Activated B cell treated with CpG ODN at 0.5 μM for 24 hours (primary cell): Measurements from ENCODE around the gene LAMA1. TPM values are rescaled to one million over a fixed set of nuclear protein-coding genes. Genes with fewer than 3 reads are reported as not detected.

ENCODE experiments used
- ATAC-seq: fragments of 200-7000 bp; cut with Tn5 transposase; one replicate; pipeline ENCODE4 v1.10.0; 2021; ENCODE audit warnings: low read depth, mild to moderate bottlenecking, moderate library complexity
- CTCF ChIA-PET: fragments of 350-600 bp; sonication (Branson Sonifier 250); formaldehyde crosslinking; loops from one replicate; lab custom pipeline; 2021; ENCODE audit warnings: antibody characterized with exemption; lab: Charles Lee
- POLR2A ChIA-PET: fragments of 350-600 bp; sonication (Branson Sonifier 250); formaldehyde crosslinking; loops from one replicate; lab custom pipeline; 2021; ENCODE audit warnings: antibody characterized with exemption; lab: Charles Lee
- DNase-seq: peaks from one replicate; pipeline ENCODE4 v3.0.0; 2022
- H3K27ac Mint-ChIP-seq: one replicate; pipeline ENCODE4 v1.8.0; 2020; ENCODE audit warnings: mixed read lengths
- H3K27me3 Mint-ChIP-seq: one replicate; pipeline ENCODE4 v1.8.0; 2021; ENCODE audit warnings: mixed read lengths
- H3K36me3 Mint-ChIP-seq: one replicate; pipeline ENCODE4 v1.8.0; 2021; ENCODE audit warnings: low read depth, mixed read lengths
- H3K4me1 Mint-ChIP-seq: one replicate; pipeline ENCODE4 v1.8.0; 2021; ENCODE audit warnings: mixed read lengths
- H3K4me3 Mint-ChIP-seq: one replicate; pipeline ENCODE4 v1.8.0; 2020; ENCODE audit warnings: mild to moderate bottlenecking, mixed read lengths
- H3K9me3 Mint-ChIP-seq: one replicate; pipeline ENCODE4 v1.8.0; 2020; ENCODE audit warnings: mixed read lengths
- CTCF ChIP-seq: fragments of 200-600 bp; IDR thresholded peaks from one replicate; pipeline ENCODE4 v1.8.0; 2022; ENCODE audit warnings: antibody characterized with exemption, mild to moderate bottlenecking
- intact Hi-C: fragments of 100-400 bp; cut with micrococcal nuclease; formaldehyde crosslinking; loops from one replicate; pipeline ENCODE4 v1.15.1; 2024
- total RNA-seq: library from RNA; stranded (reverse); gene quantifications from 2 replicates; pipeline ENCODE4 v1.2.3, GENCODE V29; 2022

Gene LAMA1
- total RNA-seq, 1 donor from 2014 or later, result not detected

DNA sequence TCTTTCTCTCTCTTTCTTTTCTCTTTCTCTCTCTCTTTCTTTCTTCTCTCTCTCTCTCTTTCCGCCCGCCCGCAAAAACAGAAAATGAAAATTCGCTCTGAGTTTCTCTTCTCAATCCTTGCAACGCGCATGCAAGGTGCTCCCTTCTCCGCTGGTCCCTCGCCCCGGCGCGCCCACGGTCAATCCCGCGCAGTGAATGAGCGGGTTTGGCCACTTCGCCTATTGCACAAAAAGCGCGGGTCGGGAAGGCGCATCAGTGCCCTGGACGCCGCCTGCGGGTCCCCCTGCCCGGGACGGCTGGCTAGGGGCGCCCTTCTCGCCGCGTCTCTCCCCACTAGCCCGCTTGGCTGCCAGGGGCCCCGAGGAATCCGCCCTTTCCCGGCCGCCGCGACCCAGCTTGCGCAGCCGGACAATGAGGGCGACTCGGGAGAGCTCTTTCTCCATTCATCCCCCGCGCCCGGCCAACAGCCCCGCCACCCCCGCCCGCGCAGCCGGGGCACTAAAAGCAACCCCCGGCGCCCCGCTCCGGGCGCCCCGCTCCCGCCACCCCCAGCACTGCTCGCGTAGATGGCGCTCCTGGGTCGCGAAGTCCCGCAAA, 706 bp downstream of the LAMA1 start:
- H3K36me3 Mint-ChIP-seq, result no peaks in the 10 kb centered on the region
- H3K4me1 Mint-ChIP-seq, result peaks cover 7% of the 10 kb centered on the region
- no peak overlapping the region for H3K4me3 Mint-ChIP-seq
- peaks cover 7% of the 10 kb centered on the region for H3K9me3 Mint-ChIP-seq
- DNase-seq, result no peak
- TF ChIP-seq CTCF, result no peak
- no peak overlapping the region for H3K27ac Mint-ChIP-seq
- ChIA-PET POLR2A (no interaction called here), CTCF (no interaction called here)
- peaks cover 27% of the 10 kb centered on the region for H3K27me3 Mint-ChIP-seq
- no peak for ATAC-seq
- intact Hi-C loops, result no loop called here

GRCh38 chr18:7116001-7116730, 1.4 kb downstream of the LAMA1 start:
- peaks cover 7% of the 10 kb centered on the region for H3K4me1 Mint-ChIP-seq
- H3K4me3 Mint-ChIP-seq, result no peak overlapping the region
- ChIA-PET POLR2A (no interaction called here), CTCF (no interaction called here)
- TF ChIP-seq CTCF, result no peak
- H3K27me3 Mint-ChIP-seq, result peaks cover 27% of the 10 kb centered on the region
- intact Hi-C loops, result no loop called here
- H3K27ac Mint-ChIP-seq, result no peak overlapping the region
- DNase-seq (no peak), ATAC-seq (no peak)
- H3K36me3 Mint-ChIP-seq, result no peaks in the 10 kb centered on the region
- H3K9me3 Mint-ChIP-seq, result peaks cover 7% of the 10 kb centered on the region

- H3K27me3 Mint-ChIP-seq, result peaks cover 23% of the 10 kb centered on the region
Measured at GRCh38 chr18:7112936-7113335, 4.7 kb downstream of the LAMA1 start.

GRCh38 chr18:7111134-7111533, 6.5 kb downstream of the LAMA1 start:
- ATAC-seq, result no peak
- POLR2A ChIA-PET, result no interaction called here

More at GRCh38 chr18:7112936-7113335, 4.7 kb downstream of the LAMA1 start:
- POLR2A ChIA-PET, result no interaction called here
- TF ChIP-seq CTCF, result no peak
- peaks cover 4% of the 10 kb centered on the region for H3K9me3 Mint-ChIP-seq
- ATAC-seq, result no peak
- CTCF ChIA-PET, result no interaction called here
- H3K27ac Mint-ChIP-seq, result no peak overlapping the region
- H3K4me1 Mint-ChIP-seq, result peaks cover 7% of the 10 kb centered on the region
- no peak for DNase-seq
- intact Hi-C loops, result no loop called here
- H3K36me3 Mint-ChIP-seq, result no peaks in the 10 kb centered on the region
- no peak overlapping the region for H3K4me3 Mint-ChIP-seq

More at GRCh38 chr18:7111134-7111533, 6.5 kb downstream of the LAMA1 start:
- H3K4me3 Mint-ChIP-seq, result no peak overlapping the region
- H3K27me3 Mint-ChIP-seq, result peaks cover 16% of the 10 kb centered on the region
- CTCF ChIA-PET, result no interaction called here
- H3K36me3 Mint-ChIP-seq, result no peaks in the 10 kb centered on the region
- H3K9me3 Mint-ChIP-seq, result peaks cover 4% of the 10 kb centered on the region
- intact Hi-C loops, result no loop called here
- peaks cover under 1% of the 10 kb centered on the region for H3K4me1 Mint-ChIP-seq
- no peak for TF ChIP-seq CTCF
- DNase-seq, result no peak
- H3K27ac Mint-ChIP-seq, result no peak overlapping the region
